Colonic mucosa (tissue), 4 donors: Measurements from ENCODE around the gene DOCK9. TPM values are rescaled to one million over a fixed set of nuclear protein-coding genes. Genes with fewer than 3 reads are reported as not detected.

Experiments
- DNase-seq: peaks from one replicate; pipeline ENCODE4 v3.0.0-alpha.2; 2020
- H3K27ac ChIP-seq: fragments of 200-600 bp; one replicate; pipeline ENCODE4 v1.8.0; 2021
- H3K27me3 ChIP-seq: fragments of 200-600 bp; one replicate; pipeline ENCODE4 v1.8.0; 2021
- H3K36me3 ChIP-seq: fragments of 200-600 bp; one replicate; pipeline ENCODE4 v1.8.0; 2021
- H3K4me1 ChIP-seq: fragments of 200-600 bp; one replicate; pipeline ENCODE4 v1.8.0; 2021; ENCODE audit warnings: mild to moderate bottlenecking
- H3K4me3 ChIP-seq: fragments of 200-600 bp; one replicate; pipeline ENCODE4 v1.8.0; 2021
- H3K9ac ChIP-seq, 2 donors: one replicate each; pipeline ENCODE4 v1.7.0; 2013; ENCODE audit warnings: control low read depth in 2 of 2, low read depth in 2 of 2, low read length in 2 of 2
- H3K9me3 ChIP-seq: fragments of 200-600 bp; one replicate; pipeline ENCODE4 v1.8.0; 2021
- CTCF ChIP-seq: fragments of 200-600 bp; IDR thresholded peaks from one replicate; pipeline ENCODE4 v1.8.0; 2022; ENCODE audit warnings: antibody characterized with exemption, mild to moderate bottlenecking
- intact Hi-C: fragments of 100-400 bp; cut with DNase I; formaldehyde crosslinking; loops from one replicate; pipeline ENCODE4 v1.14.1; 2022
- total RNA-seq, 2 donors: library from RNA; stranded (reverse); fragmentation: NEBNext Ultra II Directional in 1 of 2; extraction: Animal tissue kit (Norgen Biotek cat#: 25700) in 1 of 2; gene quantifications; one replicate each; pipeline ENCODE4 v1.2.1, GENCODE V29; 2021
- donor health status: healthy.
- donor health status: DM: no; HTN: no; CAD: no.
- donor health status: DM: no; HTN: no; CAD: no.

Gene DOCK9
- total RNA-seq, 2 donors from 2014 or later, result 42.3 to 52.4 TPM

- no peak overlapping the region for H3K4me3 ChIP-seq
- H3K36me3 ChIP-seq, result no peaks in the 10 kb centered on the region
- no peaks in the 10 kb centered on the region for H3K4me1 ChIP-seq
- DNase-seq, result no peak
- H3K9me3 ChIP-seq, result no peaks in the 10 kb centered on the region
- H3K9ac ChIP-seq, result no peak overlapping the region
- intact Hi-C loops, result no loop called here
- H3K27me3 ChIP-seq, result no peaks in the 10 kb centered on the region
- H3K27ac ChIP-seq, result no peak overlapping the region
- no peak for TF ChIP-seq CTCF
These were observed 89.5 kb downstream of the DOCK9 start for GRCh38 chr13:98888222-98888889.

GRCh38 chr13:98886587-98887230 lies 91.2 kb downstream of the DOCK9 start:
- H3K9ac ChIP-seq, result no peak overlapping the region
- H3K4me3 ChIP-seq, result no peak overlapping the region
- no peak overlapping the region for H3K27ac ChIP-seq
- intact Hi-C loops, result no loop called here
- no peaks in the 10 kb centered on the region for H3K36me3 ChIP-seq
- no peak for TF ChIP-seq CTCF
- H3K4me1 ChIP-seq, result no peaks in the 10 kb centered on the region
- H3K27me3 ChIP-seq, result no peaks in the 10 kb centered on the region
- no peak for DNase-seq
- H3K9me3 ChIP-seq, result no peaks in the 10 kb centered on the region

DNA sequence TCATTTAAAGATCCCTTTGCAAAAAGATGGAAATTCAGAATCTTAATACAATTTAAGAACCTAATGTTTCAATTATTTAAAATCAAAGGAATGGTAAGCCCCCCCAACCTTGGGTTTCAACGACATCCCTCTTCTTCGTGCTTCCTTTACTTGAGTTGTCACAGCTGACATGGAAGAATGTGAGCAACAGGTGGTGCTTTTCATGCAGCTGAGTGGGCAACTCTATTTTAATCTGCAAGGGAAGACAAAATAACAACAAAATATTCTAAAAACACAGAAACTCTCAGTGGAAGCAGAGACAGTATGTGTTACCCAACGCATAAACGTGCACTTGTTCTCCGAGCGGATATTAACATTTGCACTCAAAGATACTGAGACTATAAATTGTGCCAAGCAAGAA lies 92.3 kb downstream of the DOCK9 start:
- no peaks in the 10 kb centered on the region for H3K4me1 ChIP-seq
- H3K9me3 ChIP-seq, result no peaks in the 10 kb centered on the region
- H3K27ac ChIP-seq, result no peak overlapping the region
- intact Hi-C loops, result no loop called here
- no peak for TF ChIP-seq CTCF
- no peak overlapping the region for H3K4me3 ChIP-seq
- no peak overlapping the region for H3K9ac ChIP-seq
- no peak for DNase-seq
- H3K36me3 ChIP-seq, result no peaks in the 10 kb centered on the region
- H3K27me3 ChIP-seq, result no peaks in the 10 kb centered on the region

- H3K27me3 ChIP-seq, result no peaks in the 10 kb centered on the region
- no peak overlapping the region for H3K27ac ChIP-seq
- no peaks in the 10 kb centered on the region for H3K4me1 ChIP-seq
- DNase-seq, result no peak
- H3K9me3 ChIP-seq, result no peaks in the 10 kb centered on the region
- TF ChIP-seq CTCF, result no peak
- no peak overlapping the region for H3K9ac ChIP-seq
- H3K36me3 ChIP-seq, result no peaks in the 10 kb centered on the region
- intact Hi-C loops, result no loop called here
- H3K4me3 ChIP-seq, result no peak overlapping the region
These were observed 93.9 kb downstream of the DOCK9 start for GRCh38 chr13:98883998-98884397.

GRCh38 chr13:98881390-98881789 lies 96.5 kb downstream of the DOCK9 start:
- no peak for TF ChIP-seq CTCF
- intact Hi-C loops, result no loop called here
- Histone ChIP-seq H3K4me3 (no peak overlapping the region), H3K9ac (no peak overlapping the region), H3K9me3 (no peaks in the 10 kb centered on the region), H3K27me3 (no peaks in the 10 kb centered on the region), H3K4me1 (no peaks in the 10 kb centered on the region), H3K27ac (no peak overlapping the region), H3K36me3 (no peaks in the 10 kb centered on the region)
- no peak for DNase-seq
